ENCODE results near the gene DYRK2. TPM values are rescaled to one million over a fixed set of nuclear protein-coding genes. Genes with fewer than 3 reads are reported as not detected.

Gene DYRK2
- total RNA-seq, 1 experiment from 2014 or later = 20.6 TPM

DNA sequence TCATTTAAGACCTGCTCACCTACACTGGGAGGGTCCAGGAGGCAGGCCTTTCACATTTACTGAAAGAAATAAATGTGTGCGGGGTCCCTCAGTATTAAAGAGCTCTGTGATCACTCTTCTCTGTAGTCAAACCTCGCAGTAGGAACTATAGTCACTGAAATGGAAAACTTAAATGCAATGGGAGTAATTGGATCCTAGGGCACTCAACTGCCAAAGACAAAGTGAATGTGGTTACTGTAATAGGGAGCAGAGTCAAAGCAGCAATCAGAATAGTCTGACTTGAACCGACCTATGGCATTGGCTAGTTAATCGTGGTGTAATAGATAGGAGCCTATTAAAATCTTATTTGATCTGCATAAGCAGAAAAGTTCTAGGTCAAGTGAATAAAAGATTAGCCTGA lies 26.6 kb upstream of the DYRK2 start:
- Histone ChIP-seq H3F3A (ENCODE audit: low read length, unreplicated experiment) (no peaks in the 10 kb centered on the region), H3K27ac (ENCODE audit: low read length) (no peak overlapping the region), H4K20me1 (ENCODE audit: low read length) (no peaks in the 10 kb centered on the region), H2AFZ (ENCODE audit: low read length) (no peak overlapping the region), H3K36me3 (ENCODE audit: low read depth, low read length) (no peaks in the 10 kb centered on the region), H3K9me2 (replicated peaks; ENCODE audit: low read length) (no peaks in the 10 kb centered on the region), H3K4me1 (ENCODE audit: insufficient read depth, low read length) (no peaks in the 10 kb centered on the region), H3K4me3 (ENCODE audit: low read length) (no peak overlapping the region), H3K9me3 (ENCODE audit: low read length) (no peaks in the 10 kb centered on the region), H3K4me2 (ENCODE audit: low read length) (no peak overlapping the region), H3K79me2 (ENCODE audit: low read length) (no peaks in the 10 kb centered on the region), H3K9ac (ENCODE audit: low read length) (no peak overlapping the region), H3K27me3 (ENCODE audit: low read length) (no peaks in the 10 kb centered on the region)
- POLR2A ChIA-PET (ENCODE audit: unreplicated experiment) = no interaction called here
- CTCF ChIA-PET = no interaction called here
- TF ChIP-seq, protein P1, sequence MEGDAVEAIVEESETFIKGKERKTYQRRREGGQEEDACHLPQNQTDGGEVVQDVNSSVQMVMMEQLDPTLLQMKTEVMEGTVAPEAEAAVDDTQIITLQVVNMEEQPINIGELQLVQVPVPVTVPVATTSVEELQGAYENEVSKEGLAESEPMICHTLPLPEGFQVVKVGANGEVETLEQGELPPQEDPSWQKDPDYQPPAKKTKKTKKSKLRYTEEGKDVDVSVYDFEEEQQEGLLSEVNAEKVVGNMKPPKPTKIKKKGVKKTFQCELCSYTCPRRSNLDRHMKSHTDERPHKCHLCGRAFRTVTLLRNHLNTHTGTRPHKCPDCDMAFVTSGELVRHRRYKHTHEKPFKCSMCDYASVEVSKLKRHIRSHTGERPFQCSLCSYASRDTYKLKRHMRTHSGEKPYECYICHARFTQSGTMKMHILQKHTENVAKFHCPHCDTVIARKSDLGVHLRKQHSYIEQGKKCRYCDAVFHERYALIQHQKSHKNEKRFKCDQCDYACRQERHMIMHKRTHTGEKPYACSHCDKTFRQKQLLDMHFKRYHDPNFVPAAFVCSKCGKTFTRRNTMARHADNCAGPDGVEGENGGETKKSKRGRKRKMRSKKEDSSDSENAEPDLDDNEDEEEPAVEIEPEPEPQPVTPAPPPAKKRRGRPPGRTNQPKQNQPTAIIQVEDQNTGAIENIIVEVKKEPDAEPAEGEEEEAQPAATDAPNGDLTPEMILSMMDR (conservative IDR thresholded peaks at IDR 0.05; ENCODE audit: low read depth, low read length) = no peak
- TF ChIP-seq EZH2phosphoT487 (IDR thresholded peaks at IDR 0.05; ENCODE audit: borderline replicate concordance, low read length) (no peak), EZH2 (IDR thresholded peaks at IDR 0.05; ENCODE audit: low read length, unreplicated experiment) (no peak)
- no peak for DNase-seq
- no peak for ATAC-seq
- no TSS peak for BruUV-seq (replicated peaks)
- intact Hi-C loops (cut with micrococcal nuclease) = no loop called here

DNA sequence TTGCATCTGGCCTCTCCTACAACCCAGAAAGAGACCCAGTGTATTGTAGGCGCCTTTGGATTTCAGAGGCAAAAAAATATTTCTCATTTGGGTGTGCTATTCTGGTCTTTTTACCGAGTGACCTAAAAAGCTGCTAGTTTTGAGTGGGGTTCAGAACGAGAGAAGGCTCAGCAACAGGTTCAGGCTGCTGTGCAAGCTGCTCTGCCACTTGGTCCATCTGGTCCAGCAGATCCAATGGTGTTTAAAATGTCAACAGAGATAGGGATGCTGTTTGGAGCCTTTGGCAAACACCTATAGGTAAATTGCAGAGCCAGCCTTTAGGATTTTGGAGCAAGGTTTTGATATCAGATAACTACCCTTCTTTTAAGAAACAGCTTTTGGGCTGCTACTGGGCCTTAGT lies 25.3 kb upstream of the DYRK2 start:
- Histone ChIP-seq H3K4me1 (ENCODE audit: insufficient read depth, low read length) (no peaks in the 10 kb centered on the region), H3K27me3 (ENCODE audit: low read length) (no peaks in the 10 kb centered on the region), H3K4me3 (ENCODE audit: low read length) (no peak overlapping the region), H3K9ac (ENCODE audit: low read length) (no peak overlapping the region), H3K9me3 (ENCODE audit: low read length) (no peaks in the 10 kb centered on the region), H4K20me1 (ENCODE audit: low read length) (no peaks in the 10 kb centered on the region), H3K4me2 (ENCODE audit: low read length) (no peak overlapping the region), H3F3A (ENCODE audit: low read length, unreplicated experiment) (no peaks in the 10 kb centered on the region), H3K36me3 (ENCODE audit: low read depth, low read length) (no peaks in the 10 kb centered on the region), H3K9me2 (replicated peaks; ENCODE audit: low read length) (no peaks in the 10 kb centered on the region), H3K27ac (ENCODE audit: low read length) (no peak overlapping the region), H2AFZ (ENCODE audit: low read length) (no peak overlapping the region), H3K79me2 (ENCODE audit: low read length) (no peaks in the 10 kb centered on the region)
- DNase-seq (no peak), ATAC-seq (no peak)
- no peak for TF ChIP-seq EZH2 (IDR thresholded peaks at IDR 0.05; ENCODE audit: low read length, unreplicated experiment)
- TF ChIP-seq EZH2phosphoT487 (IDR thresholded peaks at IDR 0.05; ENCODE audit: borderline replicate concordance, low read length) = no peak
- TF ChIP-seq, protein P1 (conservative IDR thresholded peaks at IDR 0.05; ENCODE audit: low read depth, low read length) = no peak
- ChIA-PET POLR2A (ENCODE audit: unreplicated experiment) (no interaction called here), CTCF (no interaction called here)
- no TSS peak for BruUV-seq (replicated peaks)
- intact Hi-C loops (cut with micrococcal nuclease) = no loop called here

DNA sequence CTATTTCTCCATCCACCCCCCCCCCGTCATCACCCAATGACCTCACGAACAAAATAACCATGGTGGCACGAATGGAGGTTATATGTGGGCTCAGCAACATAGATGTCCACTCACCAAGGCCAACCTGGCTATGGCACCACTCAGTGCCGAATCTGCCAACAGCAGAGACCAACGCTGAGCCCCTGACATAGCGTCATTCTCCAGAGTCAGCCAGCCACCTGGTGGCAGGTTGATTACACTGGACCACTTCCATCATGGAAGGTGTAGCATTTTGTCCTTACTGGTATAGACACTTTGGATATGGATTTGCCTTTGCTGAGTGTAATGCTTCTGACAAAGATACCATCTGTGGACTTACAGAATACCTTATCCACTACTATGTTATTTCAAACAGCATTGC lies 24.2 kb upstream of the DYRK2 start:
- no peaks in the 10 kb centered on the region for H3K4me1 ChIP-seq (ENCODE audit: insufficient read depth, low read length)
- H3K36me3 ChIP-seq (ENCODE audit: low read depth, low read length) = no peaks in the 10 kb centered on the region
- H3K4me2 ChIP-seq (ENCODE audit: low read length) = no peak overlapping the region
- no peak overlapping the region for H3K9ac ChIP-seq (ENCODE audit: low read length)
- intact Hi-C loops (cut with micrococcal nuclease) = no loop called here
- no TSS peak for BruUV-seq (replicated peaks)
- DNase-seq (no peak), ATAC-seq (no peak)
- no peaks in the 10 kb centered on the region for H4K20me1 ChIP-seq (ENCODE audit: low read length)
- ChIA-PET CTCF (no interaction called here), POLR2A (ENCODE audit: unreplicated experiment) (no interaction called here)
- H3K27ac ChIP-seq (ENCODE audit: low read length) = no peak overlapping the region
- TF ChIP-seq, protein P1 (conservative IDR thresholded peaks at IDR 0.05; ENCODE audit: low read depth, low read length) = 0 out of 2 replicates have a peak, but pooled peaks have one; percentile 41
- TF ChIP-seq EZH2phosphoT487 (IDR thresholded peaks at IDR 0.05; ENCODE audit: borderline replicate concordance, low read length) (no peak), EZH2 (IDR thresholded peaks at IDR 0.05; ENCODE audit: low read length, unreplicated experiment) (no peak)
- H3K79me2 ChIP-seq (ENCODE audit: low read length) = no peaks in the 10 kb centered on the region
- H3K27me3 ChIP-seq (ENCODE audit: low read length) = no peaks in the 10 kb centered on the region
- H2AFZ ChIP-seq (ENCODE audit: low read length) = no peak overlapping the region
- H3K9me2 ChIP-seq (replicated peaks; ENCODE audit: low read length) = no peaks in the 10 kb centered on the region
- no peaks in the 10 kb centered on the region for H3F3A ChIP-seq (ENCODE audit: low read length, unreplicated experiment)
- H3K4me3 ChIP-seq (ENCODE audit: low read length) = no peak overlapping the region
- no peaks in the 10 kb centered on the region for H3K9me3 ChIP-seq (ENCODE audit: low read length)
